HG02642 (cell line): ENCODE data around the gene CXorf38.
A peak's percentile ranks its signal among the peaks of the same experiment; 100 is the strongest.

ENCODE experiments used
- ATAC-seq: cut with Tn5 transposase; IDR thresholded peaks from one replicate; pipeline ENCODE4 v1.9.1; 2021; ENCODE audit warnings: mild to moderate bottlenecking; ENCODE audit not compliant: unreplicated experiment, poor library complexity

The CXorf38 gene, protein sequence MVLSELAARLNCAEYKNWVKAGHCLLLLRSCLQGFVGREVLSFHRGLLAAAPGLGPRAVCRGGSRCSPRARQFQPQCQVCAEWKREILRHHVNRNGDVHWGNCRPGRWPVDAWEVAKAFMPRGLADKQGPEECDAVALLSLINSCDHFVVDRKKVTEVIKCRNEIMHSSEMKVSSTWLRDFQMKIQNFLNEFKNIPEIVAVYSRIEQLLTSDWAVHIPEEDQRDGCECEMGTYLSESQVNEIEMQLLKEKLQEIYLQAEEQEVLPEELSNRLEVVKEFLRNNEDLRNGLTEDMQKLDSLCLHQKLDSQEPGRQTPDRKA

DNA sequence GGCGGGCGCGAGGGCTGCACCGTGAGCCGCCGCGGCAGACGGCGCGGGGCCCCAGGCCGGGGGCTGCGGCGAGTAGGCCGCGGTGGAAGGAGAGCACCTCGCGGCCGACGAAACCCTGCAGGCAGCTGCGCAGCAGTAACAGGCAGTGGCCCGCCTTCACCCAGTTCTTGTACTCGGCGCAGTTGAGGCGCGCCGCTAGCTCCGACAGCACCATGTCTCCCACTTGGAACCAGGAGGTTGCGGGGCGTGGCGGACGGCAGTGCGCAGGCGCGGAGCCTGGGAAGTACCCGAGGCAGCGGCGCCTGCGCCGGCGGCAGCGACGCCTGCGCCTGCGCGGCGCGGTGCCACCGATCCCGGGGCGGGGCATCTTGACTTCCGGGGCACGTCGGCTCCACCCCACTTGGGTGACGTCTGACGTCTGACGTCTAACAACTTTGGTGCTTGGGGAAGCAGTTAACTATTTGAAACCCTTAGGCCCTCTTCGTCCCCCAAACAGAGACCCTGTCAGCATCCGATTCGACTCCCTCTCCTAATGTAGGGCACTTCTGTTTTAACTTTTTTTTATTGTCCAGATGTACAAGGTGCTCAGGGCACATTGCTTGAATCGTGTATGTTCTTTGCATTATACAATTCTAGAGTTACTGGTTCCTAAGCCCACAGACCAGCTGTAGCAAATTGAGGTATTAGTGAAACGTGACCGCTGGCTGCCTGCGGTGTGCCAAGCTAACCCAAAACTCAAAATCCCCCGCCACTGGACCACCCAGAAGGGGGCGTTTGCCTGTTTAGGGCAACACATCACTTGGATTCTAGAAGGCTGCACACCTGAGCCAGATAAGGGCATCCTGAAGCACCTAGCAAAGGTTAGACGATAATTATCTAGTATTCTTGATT lies at the start of gene CXorf38:
Gene CXorf38 (minus strand): TSS at position 255 of the 891 bp plus-strand sequence. CDS start 41 bp downstream, at position 214.
- ATAC-seq = peak; percentile 76

DNA sequence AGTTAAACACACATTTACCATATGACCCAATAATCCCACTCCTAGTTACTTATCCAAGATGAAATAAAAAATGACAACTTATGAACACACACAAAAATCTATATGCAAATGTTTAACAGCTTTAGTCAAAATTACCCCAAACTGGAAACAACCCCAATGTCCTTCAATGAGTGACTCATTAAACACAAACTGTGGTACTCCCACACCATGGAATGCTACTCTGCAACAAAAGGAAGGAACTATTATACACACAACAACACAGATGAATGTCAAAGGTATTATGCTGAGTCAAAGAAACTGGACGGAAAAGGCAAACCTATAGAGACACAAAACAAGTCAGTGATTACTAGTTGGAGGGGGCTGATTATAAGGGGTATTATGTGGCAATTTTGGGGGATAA lies 47.4 kb upstream of the CXorf38 start:
- no peak for ATAC-seq

DNA sequence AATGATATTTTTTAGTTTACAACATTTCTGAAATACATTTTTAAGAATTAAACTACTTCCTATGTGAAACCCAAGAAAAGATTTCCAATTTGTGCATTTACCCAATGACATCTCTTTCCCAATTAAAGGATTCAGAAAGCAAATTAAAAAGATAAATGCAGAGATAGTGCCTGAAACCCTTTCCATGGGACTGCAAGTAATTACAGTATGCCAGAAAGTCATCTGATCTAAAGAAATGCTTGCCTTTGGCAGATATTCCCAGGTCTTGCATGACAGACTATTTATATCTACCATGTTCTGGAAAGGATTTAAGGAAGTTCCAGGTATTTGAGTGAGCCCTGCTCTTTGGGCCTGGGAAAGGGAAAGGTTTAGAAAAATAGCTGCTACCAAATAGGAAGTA lies 41.6 kb upstream of the CXorf38 start:
- no peak for ATAC-seq

DNA sequence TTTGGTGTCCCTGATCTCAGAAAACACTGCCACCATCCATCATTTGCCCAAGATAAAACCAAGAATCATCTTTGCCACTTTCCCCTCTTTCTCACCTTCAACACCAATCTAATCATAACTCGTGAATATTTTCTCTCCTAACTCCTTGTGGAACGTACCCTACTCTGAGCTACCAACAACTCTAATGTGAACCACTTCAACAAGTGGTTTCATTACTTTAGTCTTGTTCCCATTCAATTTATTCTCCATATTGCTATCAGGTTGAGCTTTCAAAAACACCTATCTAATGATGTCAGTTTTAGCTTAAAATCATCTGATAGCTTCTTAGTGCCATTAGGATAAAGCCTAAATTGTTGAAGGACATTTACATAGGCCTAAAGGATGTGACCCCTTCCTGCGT lies 39.8 kb upstream of the CXorf38 start:
- no peak for ATAC-seq

DNA sequence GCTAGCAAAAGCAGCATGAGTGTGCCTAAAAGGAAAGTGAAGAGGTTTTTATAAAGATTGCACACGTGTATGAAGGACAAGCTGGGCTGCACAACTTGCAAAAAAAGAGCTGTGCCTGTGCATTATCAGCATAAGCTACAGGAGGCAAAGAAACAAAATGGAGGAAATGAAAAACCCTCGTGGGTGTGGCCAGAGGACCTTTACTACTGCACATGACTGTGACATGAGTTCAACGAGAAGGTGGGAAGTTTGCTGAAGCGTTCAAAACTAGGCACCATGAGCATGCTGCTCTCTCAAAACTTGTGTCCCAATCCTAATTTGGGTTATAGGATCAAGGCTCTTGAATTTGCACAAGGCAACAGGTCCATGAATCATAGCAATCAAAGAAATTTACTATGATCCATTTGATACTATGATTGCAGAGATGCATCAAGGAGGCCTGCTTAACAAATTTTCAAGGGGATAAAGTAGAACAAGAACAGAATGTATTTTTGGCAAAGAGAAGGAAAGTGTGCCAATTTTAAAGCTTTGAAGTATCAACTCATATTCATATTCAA lies 38.1 kb upstream of the CXorf38 start:
- no peak for ATAC-seq

DNA sequence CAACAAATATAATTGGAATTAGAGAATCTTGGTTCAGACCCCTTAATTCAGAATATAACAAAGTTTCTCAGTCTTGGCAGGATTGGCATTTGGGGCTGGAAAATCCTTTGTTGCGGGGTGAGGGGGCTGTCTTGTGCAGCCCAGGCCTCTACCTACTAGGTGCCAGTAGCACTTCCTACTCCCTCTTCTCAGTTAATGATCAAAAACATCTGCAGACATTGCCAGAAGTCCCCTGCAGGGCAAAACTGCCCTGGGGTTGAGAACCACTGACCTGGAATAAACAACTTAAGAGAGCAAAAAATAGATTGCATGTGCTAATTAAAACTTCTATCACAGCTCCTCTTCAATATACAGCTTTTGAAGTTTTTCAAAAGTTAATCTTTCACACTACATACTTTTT lies 36.7 kb upstream of the CXorf38 start:
- ATAC-seq = no peak

DNA sequence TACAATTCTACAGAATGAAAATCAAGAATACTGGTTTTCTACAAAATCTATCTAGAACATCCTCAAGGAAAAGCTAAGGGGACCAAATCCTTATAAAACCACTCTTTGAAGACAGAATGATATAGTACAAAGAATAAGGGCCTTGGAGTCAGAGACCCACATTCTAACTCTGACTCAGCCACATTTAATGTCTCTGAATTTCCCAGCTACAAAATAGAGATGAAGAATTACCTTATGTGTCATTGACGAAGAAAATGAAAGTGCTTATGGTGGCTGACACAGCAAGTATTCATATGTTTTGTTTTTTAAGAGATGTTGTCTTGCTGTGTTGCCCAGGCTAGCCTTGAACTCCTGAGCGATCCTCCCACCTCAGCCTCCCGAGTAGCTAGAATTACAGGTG lies 35.9 kb upstream of the CXorf38 start:
- no peak for ATAC-seq

DNA sequence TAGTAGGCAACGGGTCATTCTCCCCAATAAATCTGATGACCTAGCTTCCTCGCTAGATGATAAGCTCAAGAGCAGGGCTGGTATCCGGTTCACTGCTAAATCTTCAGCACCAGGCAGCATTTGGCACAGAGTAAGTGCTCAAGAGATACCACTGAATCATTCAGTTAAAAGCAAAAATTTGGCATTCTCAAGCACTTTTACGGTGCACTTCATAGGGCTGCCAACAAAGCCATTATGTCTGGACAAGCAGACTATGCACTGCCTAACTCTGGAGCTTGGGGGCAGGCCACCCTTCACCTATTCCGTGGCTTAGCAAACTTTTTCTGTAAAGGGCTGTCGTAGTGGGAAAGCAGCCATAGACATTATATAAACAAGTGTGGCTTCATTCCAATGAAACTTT lies 23.8 kb upstream of the CXorf38 start:
- no peak for ATAC-seq

DNA sequence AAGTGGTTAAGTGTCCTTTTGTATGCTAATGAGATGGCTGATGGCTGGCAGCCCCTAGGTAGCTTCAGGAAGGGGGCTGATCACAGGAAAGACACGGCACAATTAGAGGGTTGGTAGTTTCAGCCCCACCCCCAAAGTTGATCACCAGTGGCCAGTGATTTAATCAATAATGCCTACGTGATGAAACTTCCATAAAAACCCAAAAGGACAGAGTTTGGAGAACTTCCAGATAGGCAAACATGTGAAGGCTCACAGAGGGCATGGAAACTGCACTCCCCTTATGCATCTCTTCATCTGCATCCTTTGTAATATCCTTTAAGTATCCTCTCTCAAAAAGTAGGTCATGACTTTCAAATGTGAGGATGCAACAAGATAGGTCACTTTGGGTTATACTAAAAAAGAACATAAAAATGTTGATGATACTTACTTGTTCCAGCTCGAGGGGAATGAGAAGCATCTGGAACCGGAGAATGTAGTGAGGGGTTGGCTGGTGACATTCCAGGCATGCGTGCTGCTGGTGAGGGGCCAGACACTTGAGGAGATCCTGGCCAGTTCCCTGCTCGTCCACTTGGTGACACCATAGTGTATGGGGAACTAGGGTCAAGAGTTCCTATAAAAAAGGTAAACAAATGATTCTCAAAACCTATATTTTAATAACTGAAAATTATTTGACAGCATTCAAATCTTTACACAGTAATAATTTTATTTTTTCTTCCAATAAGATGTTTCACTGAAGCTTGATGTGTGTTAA lies 16.7 kb upstream of the CXorf38 start:
- ATAC-seq = no peak

DNA sequence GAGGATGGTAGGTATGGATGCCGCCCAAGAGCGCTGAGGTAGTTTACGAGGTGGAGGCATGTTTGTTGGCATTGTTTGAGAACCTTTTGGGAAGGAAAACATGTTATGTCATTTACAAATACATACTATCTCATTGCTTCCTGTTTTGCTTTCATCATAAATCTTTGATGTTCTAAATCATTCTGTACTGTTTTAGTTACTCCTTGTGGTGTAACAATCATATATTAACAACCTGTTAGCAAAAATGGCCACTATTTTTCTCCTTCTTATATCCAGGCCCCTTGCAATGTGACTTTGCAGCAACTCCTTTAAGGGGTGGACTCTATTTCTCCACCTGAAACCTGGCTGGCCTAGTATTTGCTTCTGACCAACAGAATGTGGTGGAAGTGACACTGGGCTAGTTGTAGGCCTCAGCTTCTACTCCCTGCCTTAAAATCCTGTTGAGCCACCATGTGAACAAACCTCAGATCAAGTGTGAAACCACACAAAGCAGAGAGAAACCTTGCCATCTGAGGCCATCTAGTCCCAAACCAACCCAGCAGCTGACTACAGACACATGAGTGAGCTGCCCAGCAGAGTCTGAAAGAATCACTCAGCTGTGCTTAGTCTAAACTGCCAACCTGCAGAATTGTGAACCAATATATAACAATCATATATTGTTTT lies 15.8 kb upstream of the CXorf38 start:
- ATAC-seq = no peak

DNA sequence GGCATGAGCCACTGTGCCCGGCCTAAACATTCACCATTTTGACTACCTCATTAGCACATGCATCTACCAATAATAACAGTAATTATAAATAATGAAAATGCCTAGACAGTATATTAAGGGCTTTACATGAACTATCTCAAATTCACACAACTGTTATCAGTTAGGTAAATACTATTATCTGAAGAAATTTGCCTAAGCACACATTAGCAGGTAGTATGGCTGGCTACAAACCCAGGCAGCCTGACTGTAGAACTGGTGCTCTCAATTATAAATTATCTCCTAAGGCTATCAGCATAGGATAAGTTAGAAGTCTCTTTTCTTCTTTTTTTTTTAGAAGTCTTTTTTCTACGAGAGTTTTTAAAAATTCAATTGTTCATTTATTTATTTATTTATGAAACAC lies 14.1 kb upstream of the CXorf38 start:
- ATAC-seq = no peak

DNA sequence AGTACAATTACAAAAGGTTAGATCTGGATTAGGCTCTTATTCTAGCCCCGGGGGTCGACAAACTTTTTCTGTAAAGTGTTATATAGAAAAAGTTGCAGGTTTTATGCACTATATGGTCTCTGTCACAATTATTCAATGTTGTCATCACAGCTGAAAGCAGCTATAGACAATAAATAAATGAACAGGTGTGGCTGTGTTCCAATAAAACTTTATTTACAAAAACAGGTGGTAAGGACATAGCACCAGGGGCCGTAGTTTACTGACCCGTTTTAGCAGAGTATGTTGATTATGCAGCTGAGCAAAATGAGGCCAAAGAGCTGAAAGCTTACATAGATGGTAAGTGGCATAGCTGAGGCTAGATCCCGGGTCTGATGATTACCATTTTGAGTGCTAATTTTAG lies 13.0 kb upstream of the CXorf38 start:
- ATAC-seq = no peak

DNA sequence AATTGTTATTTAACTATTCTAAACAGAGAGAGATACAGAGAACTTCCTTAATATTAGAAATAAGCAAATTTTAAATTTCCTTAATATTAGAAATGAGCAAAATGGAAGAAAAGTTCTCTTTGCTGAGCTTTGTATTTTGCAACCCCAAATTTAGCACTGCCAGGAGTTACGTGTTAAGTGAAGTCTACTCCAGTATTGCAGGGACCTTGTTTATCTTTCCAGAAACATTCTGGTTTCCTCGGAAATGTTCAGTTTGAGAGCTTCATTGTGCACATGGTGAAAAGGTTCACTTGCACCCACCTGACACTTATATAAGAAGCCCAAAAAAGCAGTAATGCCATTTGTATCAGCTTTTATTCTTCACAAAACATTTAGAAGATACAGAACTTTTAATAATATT lies 6.2 kb upstream of the CXorf38 start:
- ATAC-seq = no peak

DNA sequence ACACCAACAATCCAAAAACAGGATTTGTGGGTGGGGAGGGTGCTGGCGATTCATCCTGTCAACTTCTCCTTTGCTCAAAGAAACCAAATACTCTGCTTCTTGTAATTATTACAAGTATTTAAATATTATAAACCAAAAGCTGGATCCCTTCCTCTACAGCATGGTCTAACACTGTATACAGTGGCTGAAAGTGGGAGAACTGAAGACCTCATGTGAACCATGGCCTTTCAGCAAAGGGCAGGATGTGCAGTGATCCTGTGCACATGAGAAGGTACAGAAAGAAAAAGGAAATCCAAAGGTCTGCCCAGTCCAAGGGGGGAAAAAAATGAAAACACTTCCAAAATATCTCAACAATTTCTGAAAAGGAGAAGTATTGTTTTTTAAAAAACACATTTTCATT lies 5.3 kb upstream of the CXorf38 start:
- ATAC-seq = no peak

DNA sequence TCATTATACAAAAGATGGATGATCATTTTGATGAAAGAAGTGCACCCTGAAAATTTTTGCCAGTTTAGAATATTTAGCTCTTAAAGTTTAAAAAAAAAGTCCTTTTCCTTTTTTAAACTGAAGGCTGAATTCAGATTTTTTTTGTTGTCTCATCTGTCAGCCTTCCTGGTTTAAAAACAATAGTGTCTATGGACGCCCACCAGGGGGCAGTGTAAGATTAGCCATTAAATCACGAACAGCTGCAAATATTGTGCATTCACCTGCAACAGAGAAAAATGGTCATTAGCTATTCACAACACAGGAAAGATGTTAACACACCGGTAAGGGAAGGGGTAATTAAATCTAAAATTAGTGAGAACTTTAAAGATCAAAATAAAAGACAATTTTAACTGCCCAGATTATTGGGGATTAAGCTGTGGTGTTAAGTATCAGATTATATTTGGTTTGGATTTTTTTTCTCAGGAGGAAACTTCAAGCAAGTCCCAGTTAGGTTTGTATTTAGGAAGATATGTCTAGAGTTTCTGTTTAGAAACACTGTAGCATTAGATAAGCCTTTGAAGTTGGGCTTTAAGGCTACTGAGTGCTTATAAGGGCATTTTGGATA lies 4.4 kb upstream of the CXorf38 start:
- no peak for ATAC-seq

DNA sequence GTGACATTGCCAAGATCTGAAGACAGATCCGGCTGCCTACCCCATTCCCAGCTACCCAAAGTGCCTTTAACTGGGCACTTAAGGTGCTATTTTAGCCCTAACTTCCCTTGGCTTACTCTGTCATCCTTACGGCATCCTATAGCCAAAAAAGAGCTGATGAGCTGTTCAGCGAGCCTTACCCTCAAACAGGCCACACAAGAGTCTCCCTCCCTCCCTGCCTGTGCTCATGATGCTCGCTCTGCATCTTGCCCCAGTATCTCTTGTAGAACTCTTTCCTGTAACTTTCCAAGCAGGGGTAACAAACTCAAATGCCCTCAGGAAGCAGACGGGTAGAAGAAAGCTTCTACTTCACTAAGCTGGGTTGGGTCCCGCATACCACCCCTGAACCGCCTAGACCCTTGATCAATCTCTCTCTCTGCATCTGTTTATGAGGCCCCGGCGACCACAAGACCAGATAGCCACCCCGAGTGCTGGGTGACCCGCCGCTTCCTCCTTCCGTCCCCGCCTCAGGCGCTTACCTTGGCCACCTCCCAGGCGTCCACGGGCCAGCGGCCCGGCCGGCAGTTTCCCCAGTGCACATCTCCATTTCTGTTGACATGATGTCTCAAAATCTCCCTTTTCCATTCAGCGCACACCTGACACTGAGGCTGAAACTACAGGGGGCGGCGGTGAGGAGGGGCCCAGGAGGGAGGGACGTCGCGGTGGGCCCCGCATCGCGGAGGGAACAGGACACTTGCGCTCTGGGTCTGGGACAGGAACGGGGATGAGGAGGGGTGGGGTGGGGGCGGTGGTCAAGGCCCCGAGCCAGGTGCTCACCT lies 663 bp downstream of the CXorf38 start:
- peak; percentile 37 for ATAC-seq

DNA sequence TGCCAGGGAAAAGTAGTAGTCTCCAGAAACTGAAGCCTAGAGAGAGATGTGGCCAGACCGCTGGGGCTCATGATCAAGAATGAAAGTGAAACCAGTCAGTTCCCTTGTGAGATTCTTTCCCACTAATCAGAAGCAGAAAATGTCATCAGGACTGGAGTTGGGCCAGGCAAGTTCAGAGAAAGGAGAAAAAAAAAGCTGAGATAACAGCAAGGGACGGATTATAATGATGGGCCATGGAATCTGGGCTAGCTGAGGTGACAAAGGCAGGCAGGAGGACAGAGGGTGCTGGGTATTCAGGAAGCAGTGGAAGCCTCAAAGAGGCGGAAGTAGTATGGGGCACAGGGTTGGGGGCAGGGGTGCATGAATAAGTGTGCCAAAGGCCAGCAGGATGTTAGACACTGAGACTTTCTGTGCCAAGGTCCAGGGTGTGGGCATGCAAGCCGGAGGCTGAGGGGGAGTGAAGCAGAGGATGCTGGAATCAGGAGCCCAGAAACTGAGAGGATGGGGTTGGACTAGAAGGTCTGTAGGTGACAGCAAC lies 2.5 kb downstream of the CXorf38 start:
- ATAC-seq = no peak

DNA sequence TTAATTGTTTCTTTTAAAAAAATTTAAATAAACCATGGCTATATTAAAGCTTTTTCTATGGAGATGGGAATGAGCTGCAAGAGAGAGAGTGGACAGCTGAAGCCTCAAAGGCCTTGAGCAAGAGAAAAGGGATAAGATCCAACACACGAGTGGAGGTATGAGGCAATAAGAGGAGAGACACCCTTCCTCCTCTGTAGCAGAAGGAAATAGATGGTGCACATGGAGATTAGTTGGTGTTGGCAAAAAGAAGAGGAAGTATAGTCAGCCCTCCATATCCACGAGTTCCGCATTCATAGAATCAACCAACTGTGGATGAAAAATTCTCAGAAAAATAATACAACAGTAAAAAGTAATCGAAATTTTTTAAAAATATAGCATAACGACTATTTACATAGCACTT lies 3.2 kb downstream of the CXorf38 start:
- no peak for ATAC-seq

DNA sequence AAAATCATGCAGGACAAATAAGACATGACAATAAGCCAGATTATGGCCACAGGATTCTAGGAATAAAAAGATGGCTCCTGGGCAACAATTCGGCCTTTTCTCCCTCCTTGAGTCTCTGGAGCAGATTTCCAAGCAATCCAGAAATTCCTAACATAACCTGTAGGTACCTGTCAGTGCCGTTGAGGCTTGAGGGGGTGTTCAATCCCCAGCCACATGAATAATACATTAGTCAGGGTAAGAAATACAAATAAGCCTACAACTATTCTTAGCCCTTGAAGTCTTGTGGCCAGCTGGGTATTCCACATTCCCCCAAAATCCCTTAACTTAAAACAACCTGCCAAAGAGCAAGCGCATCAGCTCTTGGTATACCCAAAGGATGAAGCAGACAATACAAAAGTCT lies 9.7 kb downstream of the CXorf38 start:
- no peak for ATAC-seq
